Left lung (tissue), 10 donors: ENCODE results near the gene MICAL2. TPM values are rescaled to one million over a fixed set of nuclear protein-coding genes. Genes with fewer than 3 reads are reported as not detected.
A peak's percentile ranks its signal among the peaks of the same experiment; 100 is the strongest.
"Not testable (repeated sequence)": the region's sequence is repeated elsewhere in the genome, so short reads cannot be mapped to it uniquely, and the experiment has no call there.

Source experiments
- ATAC-seq: fragments of 200-7000 bp; cut with Tn5 transposase; one replicate; pipeline ENCODE4 v1.9.1; 2020; ENCODE audit warnings: moderate library complexity
- DNase-seq, 4 donors: peaks; one replicate each; pipeline ENCODE4 v3.0.0-alpha.2; 2013 to 2020
- H3K27ac ChIP-seq, 2 donors: fragments of 200-600 bp; sonication (generic) in 1 of 2; one replicate each; pipeline versions ENCODE4 v1.5.0 to v1.8.0; 2020 to 2021
- H3K27me3 ChIP-seq, 2 donors: fragments of 200-600 bp; sonication (generic) in 1 of 2; one replicate each; pipeline versions ENCODE4 v1.5.0 to v1.8.0; 2020 to 2021
- H3K36me3 ChIP-seq, 2 donors: fragments of 200-600 bp; sonication (generic) in 1 of 2; one replicate each; pipeline versions ENCODE4 v1.5.0 to v1.8.0; 2020 to 2021
- H3K4me1 ChIP-seq, 2 donors: fragments of 200-600 bp; one replicate each; pipeline ENCODE4 v1.8.0; 2021
- H3K4me3 ChIP-seq, 2 donors: fragments of 200-600 bp; sonication (generic) in 1 of 2; one replicate each; pipeline versions ENCODE4 v1.5.0 to v1.8.0; 2020 to 2021; ENCODE audit warnings: mild to moderate bottlenecking in 1 of 2
- H3K9me3 ChIP-seq, 2 donors: fragments of 200-600 bp; sonication (generic) in 1 of 2; one replicate each; pipeline versions ENCODE4 v1.5.0 to v1.8.0; 2020 to 2021
- CTCF ChIP-seq, 2 donors: fragments of 200-600 bp; sonication (generic) in 1 of 2; IDR thresholded peaks; one replicate each; pipeline versions ENCODE4 v1.5.0 to v1.8.0; 2021; ENCODE audit warnings: antibody characterized with exemption in 2 of 2
- intact Hi-C, 2 donors: fragments of 100-400 bp; cut with DNase I; formaldehyde crosslinking; loops; one replicate each; pipeline versions ENCODE4 v1.11.2 to v1.14.2; 2022
- polyA plus RNA-seq, 6 donors: library from polyadenylated mRNA; unstranded; fragments of 120-200 nt; gene quantifications; one replicate each; pipeline ENCODE4 v1.2.1, GENCODE V29; 2013; ENCODE audit not compliant: insufficient read length in 6 of 6
- total RNA-seq, 2 donors: library from RNA; stranded (reverse); fragmentation: NEBNext Ultra II Directional; extraction: Animal tissue kit (Norgen Biotek cat#: 25700); gene quantifications; one replicate each; pipeline ENCODE4 v1.2.1, GENCODE V29; 2021
- donor health status: DM: no; HTN: yes; CAD: no.
- donor health status: DM: no; HTN: no; CAD: no.

The MICAL2 gene
- total and polyA plus RNA-seq, 8 donors = 49.8 to 293 (median 89.4) TPM

- Histone ChIP-seq H3K36me3 (no peaks in the 10 kb centered on the region), H3K27ac (peak overlapping the region; percentile 25 to 69), H3K9me3 (no peaks in the 10 kb centered on the region), H3K4me3 (no peak overlapping the region), H3K4me1 (peaks cover 16 to 22% of the 10 kb centered on the region in 2 donors), H3K27me3 (no peaks in the 10 kb centered on the region)
- DNase-seq (no peak), ATAC-seq (peak; percentile 3)
- TF ChIP-seq CTCF (IDR thresholded peaks at IDR 0.05) = no peak
- intact Hi-C loops = no loop called here
Observed at GRCh38 chr11:12144330-12145174, 34.2 kb downstream of the MICAL2 start.

- intact Hi-C loops, H3K4me3 ChIP-seq, DNase-seq, H3K27ac ChIP-seq, H3K36me3 ChIP-seq, ATAC-seq, H3K9me3 ChIP-seq, H3K27me3 ChIP-seq: not testable (repeated sequence)
- peaks cover 9 to 17% of the 10 kb centered on the region in 2 donors for H3K4me1 ChIP-seq
Observed at GRCh38 chr11:12146678-12147077, 36.3 kb downstream of the MICAL2 start.

GRCh38 chr11:12147827-12148226, 37.4 kb downstream of the MICAL2 start:
- ATAC-seq = no peak
- no peak overlapping the region for H3K4me3 ChIP-seq
- TF ChIP-seq CTCF (IDR thresholded peaks at IDR 0.05) = no peak
- no peaks in the 10 kb centered on the region for H3K9me3 ChIP-seq
- H3K27me3 ChIP-seq = no peaks in the 10 kb centered on the region
- H3K36me3 ChIP-seq = no peaks in the 10 kb centered on the region
- DNase-seq = peak in 1 of 4 donors; percentile 26
- intact Hi-C loops = no loop called here
- H3K27ac ChIP-seq = no peak overlapping the region
- peaks cover 5 to 16% of the 10 kb centered on the region in 2 donors for H3K4me1 ChIP-seq

- intact Hi-C loops = no loop called here
- ATAC-seq = no peak
Observed at GRCh38 chr11:12148466-12148865, 38.1 kb downstream of the MICAL2 start.

GRCh38 chr11:12148882-12149281, 38.5 kb downstream of the MICAL2 start:
- Histone ChIP-seq H3K4me3 (no peak overlapping the region), H3K27ac (no peak overlapping the region), H3K4me1 (peaks cover 0 to 7% of the 10 kb centered on the region in 2 donors), H3K36me3 (peaks cover 0 to 3% of the 10 kb centered on the region in 2 donors), H3K9me3 (no peaks in the 10 kb centered on the region), H3K27me3 (no peaks in the 10 kb centered on the region)
- ATAC-seq (no peak), DNase-seq (no peak)
- intact Hi-C loops = no loop called here
- TF ChIP-seq CTCF (IDR thresholded peaks at IDR 0.05) = no peak

More at GRCh38 chr11:12148466-12148865, 38.1 kb downstream of the MICAL2 start:
- Histone ChIP-seq H3K9me3 (no peaks in the 10 kb centered on the region), H3K27me3 (no peaks in the 10 kb centered on the region), H3K4me3 (no peak overlapping the region), H3K4me1 (peaks cover 2 to 10% of the 10 kb centered on the region in 2 donors), H3K36me3 (no peaks in the 10 kb centered on the region), H3K27ac (no peak overlapping the region)
- TF ChIP-seq CTCF (IDR thresholded peaks at IDR 0.05) = no peak
- DNase-seq = no peak
